HK-2 (cell line): Measurements from ENCODE around the gene FSCN2.
"Not testable (repeated sequence)": the region's sequence is repeated elsewhere in the genome, so short reads cannot be mapped to it uniquely, and the experiment has no call there.

ENCODE experiments used
- DNase-seq: peaks from one replicate; pipeline ENCODE4 v3.0.0-alpha.2; 2018; ENCODE audit not compliant: unreplicated experiment

FSCN2 gene

GRCh38 chr17:81577278-81578000, 49.3 kb downstream of the FSCN2 start:
- DNase-seq, result no peak

DNA sequence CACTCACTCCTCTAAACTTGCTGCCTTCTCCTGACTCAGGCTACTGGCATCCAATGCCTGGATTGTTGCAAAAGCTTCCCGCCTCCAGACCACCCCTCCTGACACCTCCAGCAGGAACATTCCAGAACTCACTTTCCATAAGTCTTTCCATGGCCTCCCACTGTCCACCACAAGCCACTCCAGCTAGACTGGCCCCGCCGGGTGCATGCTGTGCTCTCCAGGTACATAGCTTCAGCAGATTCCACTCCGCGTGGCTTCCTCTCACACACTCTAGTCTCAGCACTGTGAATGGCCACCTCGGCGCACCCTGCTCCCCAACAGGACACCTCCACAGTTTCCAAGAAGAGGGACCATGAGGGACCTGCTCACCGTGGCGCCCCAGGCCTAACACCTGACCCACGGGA, 49.9 kb downstream of the FSCN2 start:
- DNase-seq, result no peak

- no peak for DNase-seq
Observed at GRCh38 chr17:81578561-81579225, 50.5 kb downstream of the FSCN2 start.

GRCh38 chr17:81579298-81579697, 51.1 kb downstream of the FSCN2 start:
- DNase-seq, result no peak

DNA sequence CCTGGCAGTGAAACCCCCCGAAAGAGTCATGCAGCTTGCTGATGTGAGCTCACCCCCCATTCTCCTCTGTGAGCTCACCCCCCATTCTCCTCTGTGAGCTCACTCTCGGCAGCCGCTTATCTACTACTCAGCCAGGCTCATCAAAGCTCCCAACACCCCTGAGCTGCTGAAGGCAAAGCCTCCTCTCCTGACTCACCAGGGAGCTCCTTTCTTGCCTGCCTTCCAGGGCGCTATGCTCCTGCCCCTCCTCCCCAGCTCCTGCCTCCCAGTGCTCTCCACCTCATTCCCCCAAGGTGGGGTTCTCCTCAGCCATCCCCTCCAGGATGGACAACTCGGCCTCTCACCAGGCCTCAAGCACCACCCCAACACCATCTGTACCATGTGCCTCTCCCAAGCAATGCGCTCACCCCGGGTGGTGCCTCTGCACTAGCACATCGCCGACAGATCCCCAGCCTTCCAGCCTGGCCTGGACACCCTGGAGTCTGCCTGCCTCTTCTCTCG, 51.7 kb downstream of the FSCN2 start:
- DNase-seq, result peak; percentile 55

- DNase-seq, result no peak
Observed at GRCh38 chr17:81580481-81580880, 52.3 kb downstream of the FSCN2 start.

DNA sequence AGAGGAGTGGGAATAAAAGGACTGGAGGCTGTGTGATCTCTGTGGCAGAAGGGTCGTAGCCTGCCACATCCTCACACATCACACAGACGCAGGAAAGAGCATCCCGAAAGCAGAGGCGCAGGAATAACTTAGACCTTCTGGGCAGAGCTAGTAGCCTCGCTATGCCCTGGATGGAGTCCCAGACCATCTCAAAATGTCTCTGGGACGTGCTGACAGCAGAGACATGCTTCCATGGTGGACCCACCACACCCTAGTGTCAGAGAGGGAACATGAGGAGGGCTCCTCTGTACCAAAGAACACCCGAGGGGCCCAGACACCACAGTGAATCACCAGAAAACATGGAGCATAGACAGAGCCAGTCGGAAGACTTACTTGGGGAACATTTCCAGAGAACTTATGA, 53.6 kb downstream of the FSCN2 start:
- no peak for DNase-seq

DNA sequence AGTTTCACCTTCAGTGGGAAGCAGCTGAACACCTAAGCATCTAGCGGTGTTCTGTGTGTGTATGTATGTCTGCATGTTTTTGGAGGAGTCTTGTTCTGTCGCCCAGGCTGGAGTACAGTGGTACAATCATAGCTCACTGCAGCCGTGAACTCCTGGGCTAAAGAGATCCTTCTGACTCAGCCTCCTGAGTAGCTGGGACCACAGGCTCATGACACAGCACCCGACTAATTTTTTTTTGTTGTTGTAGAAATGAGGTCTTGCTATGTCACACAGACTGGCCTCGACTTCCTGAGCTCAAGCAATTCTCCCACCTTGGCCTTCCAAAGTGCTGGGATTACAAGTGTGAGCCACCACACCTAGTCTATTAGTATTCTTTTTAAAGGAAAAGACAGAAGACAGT, 54.2 kb downstream of the FSCN2 start:
- DNase-seq, result peak; percentile 35

DNA sequence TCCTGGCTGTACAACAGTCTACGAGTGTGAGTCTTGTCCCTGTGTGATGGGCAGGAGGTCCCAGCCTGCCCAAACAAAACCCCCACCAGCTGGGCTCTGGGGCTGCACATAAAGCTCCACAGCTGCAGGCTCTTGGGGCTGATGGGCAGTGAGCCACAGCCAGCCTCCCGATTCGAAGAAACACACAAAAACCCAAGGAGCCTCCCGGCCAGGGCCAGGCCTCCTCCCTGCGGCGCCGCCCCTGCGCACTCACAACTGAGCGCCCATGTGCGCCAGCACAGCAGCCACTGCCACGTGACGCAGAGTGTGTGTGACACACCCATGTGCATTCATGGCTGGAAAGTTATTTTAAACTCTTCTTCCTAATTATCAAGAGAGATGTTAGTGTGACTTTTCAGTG, 54.6 kb downstream of the FSCN2 start:
- DNase-seq, result no peak

- no peak for DNase-seq
Observed at GRCh38 chr17:81583589-81584342, 55.6 kb downstream of the FSCN2 start.

- not testable (repeated sequence) for DNase-seq
Observed at GRCh38 chr17:81584771-81585170, 56.6 kb downstream of the FSCN2 start.

GRCh38 chr17:81586096-81586495, 57.9 kb downstream of the FSCN2 start:
- DNase-seq, result no peak
